HL-60 (cell line): Measurements from ENCODE around the gene PFDN6.

Source experiments
- DNase-seq, 2 experiments: peaks; one replicate each; pipeline ENCODE4 v3.0.0-alpha.2; 2010 to 2020; ENCODE audit warnings: low read depth in 1 of 2, low spot score in 1 of 2
- H3K27ac ChIP-seq: fragments of 250-450 bp; sonication (Bioruptor Pico); replicated peaks from 2 replicates; pipeline ENCODE4 v1.5.1; 2020; ENCODE audit warnings: mild to moderate bottlenecking, moderate library complexity
- H3K27me3 ChIP-seq: fragments of 250-450 bp; sonication (Bioruptor Pico); 2 replicates; pipeline ENCODE4 v1.5.1; 2021; ENCODE audit warnings: mild to moderate bottlenecking, moderate library complexity; ENCODE audit not compliant: insufficient read depth, poor library complexity, severe bottlenecking
- H3K4me3 ChIP-seq: replicated peaks from 2 replicates; pipeline ENCODE4 v1.5.1; 2011; ENCODE audit warnings: mild to moderate bottlenecking, control low read depth, low read length; ENCODE audit not compliant: insufficient read depth
- GABPA ChIP-seq: IDR thresholded peaks from 2 replicates; pipeline ENCODE4 v1.6.1; 2012; ENCODE audit warnings: low read depth
- POLR2AphosphoS5 ChIP-seq: IDR thresholded peaks from 2 replicates; pipeline ENCODE4 v1.6.1; 2012; ENCODE audit warnings: low read depth
- SPI1 ChIP-seq: IDR thresholded peaks from 2 replicates; pipeline ENCODE4 v1.6.1; 2012; ENCODE audit warnings: low read depth, mild to moderate bottlenecking, borderline replicate concordance
- TF ChIP-seq, protein P1 (sequence below): IDR thresholded peaks from 2 replicates; pipeline ENCODE4 v1.6.1; 2012; ENCODE audit warnings: low read depth; ENCODE audit not compliant: insufficient replicate concordance
- TF ChIP-seq, protein P2 (sequence below): IDR thresholded peaks from one replicate; pipeline ENCODE4 v1.5.1; 2011; ENCODE audit warnings: low read length, control low read depth, inconsistent platforms; ENCODE audit not compliant: insufficient read depth

Gene PFDN6

DNA sequence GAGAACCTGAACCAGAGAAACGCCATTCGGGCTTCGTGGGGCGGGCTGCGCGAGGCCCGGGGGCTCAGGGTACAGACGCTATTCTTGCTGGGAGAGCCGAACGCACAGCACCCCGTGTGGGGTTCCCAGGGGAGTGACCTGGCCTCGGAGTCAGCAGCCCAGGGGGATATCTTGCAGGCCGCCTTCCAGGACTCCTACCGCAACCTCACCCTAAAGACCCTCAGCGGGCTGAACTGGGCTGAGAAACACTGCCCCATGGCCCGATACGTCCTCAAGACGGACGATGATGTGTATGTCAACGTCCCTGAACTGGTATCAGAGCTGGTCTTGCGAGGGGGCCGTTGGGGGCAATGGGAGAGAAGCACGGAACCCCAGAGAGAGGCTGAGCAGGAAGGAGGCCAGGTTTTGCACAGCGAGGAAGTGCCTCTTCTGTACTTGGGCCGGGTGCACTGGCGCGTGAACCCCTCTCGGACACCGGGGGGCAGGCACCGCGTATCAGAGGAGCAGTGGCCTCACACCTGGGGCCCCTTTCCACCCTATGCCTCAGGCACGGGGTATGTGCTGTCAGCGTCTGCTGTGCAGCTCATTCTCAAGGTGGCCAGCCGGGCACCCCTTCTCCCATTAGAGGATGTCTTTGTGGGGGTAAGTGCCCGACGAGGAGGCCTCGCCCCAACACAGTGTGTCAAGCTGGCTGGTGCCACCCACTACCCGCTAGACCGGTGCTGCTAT, 11.6 kb upstream of the PFDN6 start:
- Histone ChIP-seq H3K27me3 (no peaks in the 10 kb centered on the region), H3K27ac (peak overlapping the region; percentile 78), H3K4me3 (peak overlapping the region; percentile 36)
- TF ChIP-seq, protein P1, sequence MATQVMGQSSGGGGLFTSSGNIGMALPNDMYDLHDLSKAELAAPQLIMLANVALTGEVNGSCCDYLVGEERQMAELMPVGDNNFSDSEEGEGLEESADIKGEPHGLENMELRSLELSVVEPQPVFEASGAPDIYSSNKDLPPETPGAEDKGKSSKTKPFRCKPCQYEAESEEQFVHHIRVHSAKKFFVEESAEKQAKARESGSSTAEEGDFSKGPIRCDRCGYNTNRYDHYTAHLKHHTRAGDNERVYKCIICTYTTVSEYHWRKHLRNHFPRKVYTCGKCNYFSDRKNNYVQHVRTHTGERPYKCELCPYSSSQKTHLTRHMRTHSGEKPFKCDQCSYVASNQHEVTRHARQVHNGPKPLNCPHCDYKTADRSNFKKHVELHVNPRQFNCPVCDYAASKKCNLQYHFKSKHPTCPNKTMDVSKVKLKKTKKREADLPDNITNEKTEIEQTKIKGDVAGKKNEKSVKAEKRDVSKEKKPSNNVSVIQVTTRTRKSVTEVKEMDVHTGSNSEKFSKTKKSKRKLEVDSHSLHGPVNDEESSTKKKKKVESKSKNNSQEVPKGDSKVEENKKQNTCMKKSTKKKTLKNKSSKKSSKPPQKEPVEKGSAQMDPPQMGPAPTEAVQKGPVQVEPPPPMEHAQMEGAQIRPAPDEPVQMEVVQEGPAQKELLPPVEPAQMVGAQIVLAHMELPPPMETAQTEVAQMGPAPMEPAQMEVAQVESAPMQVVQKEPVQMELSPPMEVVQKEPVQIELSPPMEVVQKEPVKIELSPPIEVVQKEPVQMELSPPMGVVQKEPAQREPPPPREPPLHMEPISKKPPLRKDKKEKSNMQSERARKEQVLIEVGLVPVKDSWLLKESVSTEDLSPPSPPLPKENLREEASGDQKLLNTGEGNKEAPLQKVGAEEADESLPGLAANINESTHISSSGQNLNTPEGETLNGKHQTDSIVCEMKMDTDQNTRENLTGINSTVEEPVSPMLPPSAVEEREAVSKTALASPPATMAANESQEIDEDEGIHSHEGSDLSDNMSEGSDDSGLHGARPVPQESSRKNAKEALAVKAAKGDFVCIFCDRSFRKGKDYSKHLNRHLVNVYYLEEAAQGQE, result no peak
- TF ChIP-seq, protein P2, sequence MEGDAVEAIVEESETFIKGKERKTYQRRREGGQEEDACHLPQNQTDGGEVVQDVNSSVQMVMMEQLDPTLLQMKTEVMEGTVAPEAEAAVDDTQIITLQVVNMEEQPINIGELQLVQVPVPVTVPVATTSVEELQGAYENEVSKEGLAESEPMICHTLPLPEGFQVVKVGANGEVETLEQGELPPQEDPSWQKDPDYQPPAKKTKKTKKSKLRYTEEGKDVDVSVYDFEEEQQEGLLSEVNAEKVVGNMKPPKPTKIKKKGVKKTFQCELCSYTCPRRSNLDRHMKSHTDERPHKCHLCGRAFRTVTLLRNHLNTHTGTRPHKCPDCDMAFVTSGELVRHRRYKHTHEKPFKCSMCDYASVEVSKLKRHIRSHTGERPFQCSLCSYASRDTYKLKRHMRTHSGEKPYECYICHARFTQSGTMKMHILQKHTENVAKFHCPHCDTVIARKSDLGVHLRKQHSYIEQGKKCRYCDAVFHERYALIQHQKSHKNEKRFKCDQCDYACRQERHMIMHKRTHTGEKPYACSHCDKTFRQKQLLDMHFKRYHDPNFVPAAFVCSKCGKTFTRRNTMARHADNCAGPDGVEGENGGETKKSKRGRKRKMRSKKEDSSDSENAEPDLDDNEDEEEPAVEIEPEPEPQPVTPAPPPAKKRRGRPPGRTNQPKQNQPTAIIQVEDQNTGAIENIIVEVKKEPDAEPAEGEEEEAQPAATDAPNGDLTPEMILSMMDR, result no peak
- TF ChIP-seq SPI1 (0 out of 2 replicates have a peak, but pooled peaks have one; percentile 24), POLR2AphosphoS5 (peak; percentile 41), GABPA (no peak)
- peak in 1 of 2 experiments; percentile 34 for DNase-seq

DNA sequence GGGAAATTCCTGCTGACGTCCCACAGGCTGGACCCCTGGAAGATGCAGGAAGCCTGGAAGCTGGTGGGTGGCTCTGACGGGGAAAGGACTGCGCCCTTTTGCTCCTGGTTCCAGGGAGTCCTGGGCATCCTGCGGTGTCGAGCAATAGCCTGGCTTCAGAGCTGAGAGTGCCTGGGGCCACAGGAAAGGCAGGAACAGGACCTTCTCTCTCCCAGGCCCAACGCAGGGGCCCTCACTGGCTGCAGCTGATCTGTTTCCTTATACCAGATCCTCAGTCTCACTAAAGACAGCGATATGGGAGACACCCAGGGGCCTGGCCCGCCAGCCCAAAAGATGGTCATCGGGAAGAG, 11.0 kb upstream of the PFDN6 start:
- no peaks in the 10 kb centered on the region for H3K27me3 ChIP-seq
- no peak overlapping the region for H3K4me3 ChIP-seq
- no peak overlapping the region for H3K27ac ChIP-seq
- DNase-seq, result no peak
- TF ChIP-seq, protein P2, result no peak
- no peak for TF ChIP-seq GABPA
- no peak for TF ChIP-seq SPI1
- TF ChIP-seq, protein P1, result no peak
- no peak for TF ChIP-seq POLR2AphosphoS5

DNA sequence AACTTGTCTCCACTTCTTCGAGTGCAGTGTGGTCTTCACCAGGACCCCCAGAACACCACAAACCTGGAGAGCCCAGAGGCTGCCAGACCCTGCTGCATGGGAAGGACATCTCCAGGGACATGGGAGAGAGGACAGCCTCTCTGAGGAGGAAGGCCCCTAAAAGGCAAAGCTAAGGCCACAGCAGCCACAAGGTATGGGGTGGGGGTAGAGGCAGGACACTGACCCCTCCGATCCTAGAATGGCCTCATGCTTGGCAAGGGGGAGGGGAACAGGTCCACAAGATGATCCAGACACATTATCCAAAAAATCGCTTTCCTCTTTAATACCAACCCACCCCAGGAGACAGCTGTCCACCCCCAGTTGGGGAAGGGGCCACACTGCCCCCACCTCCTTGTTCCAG, 10.6 kb upstream of the PFDN6 start:
- no peak for DNase-seq
- Histone ChIP-seq H3K27ac (no peak overlapping the region), H3K4me3 (no peak overlapping the region), H3K27me3 (no peaks in the 10 kb centered on the region)
- TF ChIP-seq, protein P1, result no peak
- no peak; the same call in 1 of the 2 replicates for TF ChIP-seq POLR2AphosphoS5
- TF ChIP-seq, protein P2, result no peak
- no peak for TF ChIP-seq GABPA
- TF ChIP-seq SPI1, result no peak
